Stimulated activated CD8-positive, alpha-beta memory T cell treated with anti-CD3 and anti-CD28 coated beads, Interleukin-12 subunit alpha, Interleukin-12 subunit beta, amount 100 ng/mL, for 1 hour (primary cell): ENCODE data around the gene NOP10.
A peak's percentile ranks its signal among the peaks of the same experiment; 100 is the strongest.
"Not testable (repeated sequence)": the region's sequence is repeated elsewhere in the genome, so short reads cannot be mapped to it uniquely, and the experiment has no call there.

Experiments used
- DNase-seq: peaks from one replicate; pipeline ENCODE4 v3.0.0-alpha.2; 2020; ENCODE audit warnings: low read depth

Gene NOP10

GRCh38 chr15:34342737-34343575 lies at the start of gene NOP10, which contains the start of gene NUTM1:
TSS of gene NOP10 (minus strand) at chr15:34343136. CDS start at chr15:34343073, 63 bp downstream.
TSS of gene NUTM1 (plus strand) at chr15:34343315. CDS start at chr15:34343697, 382 bp downstream.
- peak; percentile 92 for DNase-seq

DNA sequence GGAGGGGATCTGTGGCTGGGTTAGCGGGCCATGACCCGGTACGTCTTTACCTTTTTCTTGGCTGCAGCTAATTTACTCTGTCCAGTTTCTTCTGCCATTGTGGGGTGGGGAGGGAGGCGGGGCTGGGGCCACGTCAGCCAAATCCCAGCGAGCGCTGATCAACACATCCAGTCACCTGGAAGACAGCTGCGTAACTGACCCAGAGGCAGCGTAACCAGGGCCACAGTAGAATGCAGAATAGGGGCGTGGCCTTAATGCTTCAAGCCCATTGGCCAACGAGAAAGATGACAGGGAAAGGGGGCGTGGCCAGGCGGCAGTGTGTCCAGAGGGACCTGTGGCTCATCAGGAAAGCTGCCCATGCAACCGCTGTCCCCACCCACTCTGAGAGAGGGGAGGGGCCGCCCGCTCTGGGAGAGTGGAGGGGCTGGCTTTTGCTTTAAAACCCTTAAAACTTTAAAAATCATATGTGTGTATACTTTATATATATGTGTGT lies 46.7 kb upstream of the NOP10 start:
- not testable (repeated sequence) for DNase-seq

- DNase-seq = not testable (repeated sequence)
Observed at GRCh38 chr15:34381829-34382521, 39.0 kb upstream of the NOP10 start.

DNA sequence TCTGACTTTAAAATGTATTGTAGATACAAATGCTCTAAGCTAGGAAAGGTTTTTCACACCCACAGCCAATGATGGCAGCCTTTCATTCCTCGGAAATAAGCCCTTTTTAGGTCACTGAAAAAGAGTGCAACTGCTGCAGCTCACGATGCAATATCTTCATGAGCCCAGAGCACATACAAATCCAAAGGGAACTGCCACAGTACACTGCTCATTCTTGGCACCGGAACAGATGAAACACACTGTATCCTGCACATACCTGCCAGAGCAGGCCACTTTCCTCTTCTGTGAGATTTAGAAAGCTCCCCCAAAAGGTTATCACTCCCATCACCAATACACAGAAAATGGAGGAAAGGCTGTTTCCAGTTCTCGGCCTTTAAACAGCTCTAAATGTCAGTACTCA lies 37.6 kb upstream of the NOP10 start:
- not testable (repeated sequence) for DNase-seq

DNA sequence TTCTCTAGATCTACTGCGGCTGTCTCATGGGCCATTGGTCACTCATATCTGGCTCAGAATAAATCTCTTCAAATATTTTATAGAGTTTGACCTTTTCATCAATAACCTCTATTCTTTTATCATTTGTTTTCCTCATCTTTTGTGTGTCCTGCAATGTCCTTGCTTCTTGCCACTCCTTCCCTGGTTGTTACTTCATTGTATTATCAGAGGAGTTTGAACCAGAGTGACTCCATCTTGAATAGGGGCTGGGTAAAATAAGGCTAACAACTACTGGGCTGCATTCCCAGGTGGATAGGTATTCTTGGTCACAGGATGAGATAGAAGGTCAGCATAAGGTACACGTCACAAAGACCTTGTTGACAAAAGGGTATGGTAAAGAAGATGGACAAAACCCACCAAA lies 33.9 kb upstream of the NOP10 start:
- DNase-seq = no peak

- DNase-seq = not testable (repeated sequence)
Observed at GRCh38 chr15:34375541-34375940, 32.6 kb upstream of the NOP10 start.

DNA sequence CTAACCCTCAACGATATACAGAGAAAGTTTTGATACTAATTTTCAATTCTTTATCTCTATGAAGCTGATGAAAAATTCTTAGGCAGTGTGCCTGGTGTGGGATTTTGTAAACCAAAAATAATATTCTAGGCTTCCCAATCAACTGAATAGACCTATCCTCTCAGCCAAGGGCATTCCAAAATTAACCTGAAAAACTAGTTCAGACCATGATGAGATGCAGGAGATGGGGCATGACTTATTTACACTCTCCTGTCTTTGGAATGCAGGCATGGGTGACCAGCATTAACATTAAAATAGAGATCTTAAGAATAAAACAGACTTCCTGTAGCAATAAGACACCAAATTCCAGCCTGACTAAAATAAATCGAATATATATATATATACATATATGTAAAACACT lies 31.9 kb upstream of the NOP10 start:
- no peak for DNase-seq

DNA sequence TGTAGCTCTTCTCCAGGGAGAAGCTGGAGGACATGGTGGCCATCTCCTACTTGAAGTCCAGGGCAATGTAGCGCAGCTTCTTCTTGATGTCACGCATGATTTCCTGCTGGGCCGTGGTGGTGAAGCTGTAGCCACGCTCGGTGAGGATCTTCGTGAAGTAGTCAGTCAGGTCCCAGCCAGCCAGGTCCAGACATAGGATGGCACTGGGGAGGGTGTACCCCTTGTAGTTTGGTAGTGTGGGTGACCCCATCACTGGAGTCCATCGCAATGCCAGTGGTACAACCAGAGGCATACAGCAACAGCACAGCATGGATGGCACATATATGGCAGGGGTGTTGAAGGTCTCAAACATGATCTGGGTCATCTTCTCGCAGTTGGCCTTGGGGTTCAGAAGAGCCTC lies 31.0 kb upstream of the NOP10 start:
- DNase-seq = no peak

GRCh38 chr15:34370643-34371042 lies 27.7 kb upstream of the NOP10 start:
- DNase-seq = no peak

GRCh38 chr15:34370129-34370528 lies 27.2 kb upstream of the NOP10 start:
- DNase-seq = no peak

- peak; percentile 82 for DNase-seq
Observed at GRCh38 chr15:34367101-34368081, 24.5 kb upstream of the NOP10 start, which contains the start of gene LPCAT4. TSS of gene LPCAT4 (minus strand) at chr15:34367196. CDS start at chr15:34367100, 96 bp downstream.

DNA sequence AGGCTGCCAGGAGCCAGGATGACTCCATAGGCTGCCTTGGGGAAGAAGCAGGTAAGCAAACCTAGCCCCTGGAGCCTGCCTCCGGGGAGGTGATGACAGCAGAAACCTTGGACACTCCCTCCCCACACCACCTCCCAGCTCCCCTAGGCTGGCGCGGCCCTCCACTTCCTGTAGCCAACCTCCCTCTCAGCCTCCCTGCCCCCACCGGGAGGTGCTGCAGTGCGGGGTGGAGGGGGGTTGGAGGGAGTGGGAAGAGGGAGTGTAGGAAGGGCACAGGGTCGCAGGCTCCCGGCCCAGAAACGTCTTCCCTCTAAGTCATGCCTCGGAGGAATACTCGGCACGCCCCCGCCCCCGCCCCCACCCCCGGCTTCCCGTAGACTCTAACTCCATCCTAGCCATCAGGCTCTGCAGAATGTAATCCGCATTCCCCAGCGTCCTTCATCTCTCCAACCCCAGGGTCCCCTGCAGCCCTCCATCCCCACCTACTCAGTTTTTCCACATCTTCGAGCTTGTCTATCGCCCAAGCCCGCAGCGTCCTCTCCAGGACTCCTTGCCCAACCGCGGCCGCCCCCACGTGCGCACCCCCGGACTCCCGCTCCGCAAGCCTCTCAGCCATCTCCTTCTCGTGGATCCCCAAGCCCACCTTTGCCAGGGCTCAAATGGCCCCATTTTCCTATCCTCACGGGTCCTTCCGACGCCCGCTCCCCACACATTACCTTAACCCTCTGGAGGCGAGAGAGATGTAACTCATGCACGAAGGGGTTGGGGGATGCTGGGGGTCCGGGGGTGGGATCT lies 23.5 kb upstream of the NOP10 start:
- DNase-seq = peak; percentile 18

GRCh38 chr15:34365836-34366235 lies 22.9 kb upstream of the NOP10 start:
- no peak for DNase-seq

- DNase-seq = no peak
Observed at GRCh38 chr15:34365091-34365825, 22.3 kb upstream of the NOP10 start.

DNA sequence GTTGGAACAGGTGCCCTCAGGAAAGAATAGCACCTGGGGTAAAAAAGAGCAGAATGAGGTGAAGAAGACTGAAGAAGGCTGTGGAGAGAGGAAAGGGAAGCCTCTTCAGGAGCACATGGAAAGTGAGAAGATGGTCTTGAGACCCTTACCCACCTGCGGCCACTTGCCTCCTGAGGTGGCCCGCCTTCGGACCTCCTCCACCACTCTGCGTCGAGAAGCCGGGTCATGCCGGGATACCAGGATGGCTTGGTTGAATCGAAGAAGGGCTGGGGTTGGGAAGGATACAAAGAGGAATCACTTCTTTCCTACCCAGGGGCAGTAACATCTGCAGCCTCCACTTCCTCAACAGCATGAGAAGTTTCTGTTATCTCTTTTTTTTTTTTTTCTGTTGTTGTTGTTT lies 21.1 kb upstream of the NOP10 start:
- DNase-seq = no peak

GRCh38 chr15:34362047-34362773 lies 19.3 kb upstream of the NOP10 start:
- DNase-seq = no peak

DNA sequence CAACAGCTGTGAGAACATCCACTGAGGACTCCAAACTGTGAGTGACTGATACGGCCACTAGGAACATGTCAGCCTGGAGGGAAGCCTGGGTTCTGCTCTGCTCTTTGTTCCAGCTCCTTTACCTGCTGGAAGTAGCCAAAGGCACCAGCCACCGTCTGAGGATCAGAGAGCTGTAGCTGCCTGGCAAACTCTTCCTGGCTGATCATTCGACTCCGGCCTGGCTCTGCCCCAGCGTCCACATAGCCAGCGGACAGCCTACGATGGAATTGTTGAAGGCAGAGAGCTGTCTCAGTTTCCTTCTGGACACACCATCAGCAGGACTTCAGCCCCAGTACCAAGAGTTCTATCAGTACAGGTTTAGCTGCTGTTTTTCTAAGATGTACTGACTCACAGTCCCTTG lies 18.3 kb upstream of the NOP10 start:
- DNase-seq = no peak

- DNase-seq = no peak
Observed at GRCh38 chr15:34360298-34360697, 17.4 kb upstream of the NOP10 start.

- no peak for DNase-seq
Observed at GRCh38 chr15:34359416-34359815, 16.5 kb upstream of the NOP10 start.
